Thoracic aorta (tissue), 2 donors: ENCODE results near the gene FGF7. TPM values are rescaled to one million over a fixed set of nuclear protein-coding genes. Genes with fewer than 3 reads are reported as not detected.
A peak's percentile ranks its signal among the peaks of the same experiment; 100 is the strongest.

Experiments used
- ATAC-seq: fragments of 150-250 bp; one replicate; pipeline ENCODE4 v1.8.0; 2017; ENCODE audit warnings: low read depth; ENCODE audit not compliant: insufficient number of reproducible peaks, low FRiP score
- DNase-seq: peaks from one replicate; pipeline ENCODE4 v3.0.0-alpha.2; 2020; ENCODE audit warnings: low spot score
- H3K27ac ChIP-seq, 2 donors: fragments of 200-600 bp; sonication (generic); 1 replicate in 1 of 2; 2 replicates in 1 of 2; pipeline ENCODE4 v1.5.1; 2016; ENCODE audit warnings: mild to moderate bottlenecking in 2 of 2, moderate library complexity in 2 of 2
- H3K27me3 ChIP-seq: fragments of 200-600 bp; sonication (generic); replicated peaks from 2 replicates; pipeline ENCODE4 v1.6.0; 2016; ENCODE audit warnings: mild to moderate bottlenecking; ENCODE audit not compliant: insufficient read depth
- H3K36me3 ChIP-seq: fragments of 200-600 bp; sonication (generic); one replicate; pipeline ENCODE4 v1.5.1; 2016
- H3K4me1 ChIP-seq, 2 donors: fragments of 200-600 bp; sonication (generic); 1 replicate in 1 of 2; 2 replicates in 1 of 2; pipeline versions ENCODE4 v1.5.1 to v1.6.0; 2016; ENCODE audit warnings: low read depth in 2 of 2, mild to moderate bottlenecking in 1 of 2; ENCODE audit not compliant: control insufficient read depth in 1 of 2
- H3K4me3 ChIP-seq: fragments of 200-600 bp; sonication (generic); 2 replicates; pipeline ENCODE4 v1.5.1; 2016; ENCODE audit warnings: mild to moderate bottlenecking
- H3K9me3 ChIP-seq: fragments of 200-600 bp; sonication (generic); 2 replicates; pipeline ENCODE4 v1.5.1; 2016
- total RNA-seq, 2 donors: library from RNA; depleted of rRNA; stranded (reverse); fragments of >200 nt; gene quantifications; one replicate each; pipeline versions ENCODE4 v1.1.0 to v1.2.3, GENCODE V29; 2016
- TF ChIP-seq, protein P1 (sequence below): fragments of 200-600 bp; sonication (generic); IDR thresholded peaks from one replicate; pipeline ENCODE4 v1.5.1; 2019; ENCODE audit warnings: antibody characterized with exemption

FGF7 gene, protein sequence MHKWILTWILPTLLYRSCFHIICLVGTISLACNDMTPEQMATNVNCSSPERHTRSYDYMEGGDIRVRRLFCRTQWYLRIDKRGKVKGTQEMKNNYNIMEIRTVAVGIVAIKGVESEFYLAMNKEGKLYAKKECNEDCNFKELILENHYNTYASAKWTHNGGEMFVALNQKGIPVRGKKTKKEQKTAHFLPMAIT
- total RNA-seq = 10 to 100 TPM; 12.7 to 63.6 TPM

DNA sequence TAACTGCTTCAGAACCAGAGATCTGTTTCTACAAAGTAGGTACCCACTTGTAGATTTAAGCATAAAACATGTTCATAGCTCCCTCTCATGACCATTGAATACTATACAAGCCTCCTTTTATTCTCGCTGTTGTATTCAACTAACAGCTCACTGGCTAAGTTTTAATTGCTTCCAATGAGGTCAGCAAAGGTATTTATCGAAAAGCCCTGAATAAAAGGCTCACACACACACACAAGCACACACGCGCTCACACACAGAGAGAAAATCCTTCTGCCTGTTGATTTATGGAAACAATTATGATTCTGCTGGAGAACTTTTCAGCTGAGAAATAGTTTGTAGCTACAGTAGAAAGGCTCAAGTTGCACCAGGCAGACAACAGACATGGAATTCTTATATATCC, at the start of gene FGF7:
Gene FGF7, plus strand, starts transcription at position 222 of the 400 bp plus-strand sequence. CDS start 1,056 bp downstream, outside the sequence.
- Histone ChIP-seq H3K27me3 (no peaks in the 10 kb centered on the region), H3K27ac (no peak within 1 kb of the TSS), H3K4me3 (peak within 1 kb of the TSS; percentile 59), H3K36me3 (no peaks in the 10 kb centered on the region), H3K9me3 (no peaks in the 10 kb centered on the region), H3K4me1 (no peaks in the 10 kb centered on the region)
- ATAC-seq (no peak), DNase-seq (no peak)
- TF ChIP-seq, protein P1, sequence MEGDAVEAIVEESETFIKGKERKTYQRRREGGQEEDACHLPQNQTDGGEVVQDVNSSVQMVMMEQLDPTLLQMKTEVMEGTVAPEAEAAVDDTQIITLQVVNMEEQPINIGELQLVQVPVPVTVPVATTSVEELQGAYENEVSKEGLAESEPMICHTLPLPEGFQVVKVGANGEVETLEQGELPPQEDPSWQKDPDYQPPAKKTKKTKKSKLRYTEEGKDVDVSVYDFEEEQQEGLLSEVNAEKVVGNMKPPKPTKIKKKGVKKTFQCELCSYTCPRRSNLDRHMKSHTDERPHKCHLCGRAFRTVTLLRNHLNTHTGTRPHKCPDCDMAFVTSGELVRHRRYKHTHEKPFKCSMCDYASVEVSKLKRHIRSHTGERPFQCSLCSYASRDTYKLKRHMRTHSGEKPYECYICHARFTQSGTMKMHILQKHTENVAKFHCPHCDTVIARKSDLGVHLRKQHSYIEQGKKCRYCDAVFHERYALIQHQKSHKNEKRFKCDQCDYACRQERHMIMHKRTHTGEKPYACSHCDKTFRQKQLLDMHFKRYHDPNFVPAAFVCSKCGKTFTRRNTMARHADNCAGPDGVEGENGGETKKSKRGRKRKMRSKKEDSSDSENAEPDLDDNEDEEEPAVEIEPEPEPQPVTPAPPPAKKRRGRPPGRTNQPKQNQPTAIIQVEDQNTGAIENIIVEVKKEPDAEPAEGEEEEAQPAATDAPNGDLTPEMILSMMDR = no peak

DNA sequence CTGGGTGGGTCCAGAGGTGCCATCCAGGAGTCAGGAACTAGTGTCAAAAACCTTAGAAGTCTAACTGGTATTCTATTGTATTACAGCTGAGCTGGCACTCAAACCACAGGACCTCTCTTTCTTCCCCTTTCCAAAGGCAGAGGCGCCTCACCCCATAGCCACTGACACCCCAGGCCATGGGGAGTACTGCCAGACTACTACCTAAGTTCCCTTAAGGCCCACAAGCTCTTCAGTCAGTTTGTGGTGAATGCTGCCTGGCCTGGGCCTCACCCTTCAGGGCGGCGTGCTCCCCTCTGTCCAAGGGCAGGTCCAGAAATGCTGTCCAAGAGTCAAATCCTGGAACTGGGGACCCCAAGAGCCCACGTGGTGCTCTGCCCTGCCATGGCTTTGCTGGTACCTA, 43.0 kb upstream of the FGF7 start:
- Histone ChIP-seq H3K4me3 (no peak overlapping the region), H3K36me3 (peaks cover 2% of the 10 kb centered on the region), H3K4me1 (no peaks in the 10 kb centered on the region), H3K27ac (no peak overlapping the region), H3K9me3 (no peaks in the 10 kb centered on the region), H3K27me3 (no peaks in the 10 kb centered on the region)
- TF ChIP-seq, protein P1 = no peak
- no peak for DNase-seq
- ATAC-seq = no peak

DNA sequence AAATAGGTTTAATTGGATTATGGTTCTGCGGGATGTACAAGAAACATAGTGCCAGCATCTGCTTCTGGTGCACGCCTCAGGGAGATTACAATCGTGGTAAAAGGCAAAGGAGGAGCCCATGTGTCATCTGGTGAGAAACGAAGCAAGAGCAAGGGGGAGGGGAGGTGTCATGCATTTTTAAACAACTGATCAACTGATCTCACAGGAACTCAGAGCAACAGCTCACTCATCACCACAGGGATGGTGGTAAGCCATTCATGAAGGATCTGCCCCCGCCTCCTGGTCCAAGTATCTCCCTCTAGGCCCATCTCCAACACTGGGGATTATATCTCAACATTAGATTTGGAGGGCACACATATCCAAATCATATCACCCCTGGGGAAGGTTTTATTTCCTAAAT, 42.1 kb upstream of the FGF7 start:
- no peak for DNase-seq
- ATAC-seq = no peak
- H3K27ac ChIP-seq = no peak overlapping the region
- no peak overlapping the region for H3K4me3 ChIP-seq
- no peaks in the 10 kb centered on the region for H3K27me3 ChIP-seq
- no peaks in the 10 kb centered on the region for H3K9me3 ChIP-seq
- no peaks in the 10 kb centered on the region for H3K4me1 ChIP-seq
- H3K36me3 ChIP-seq = peaks cover 5% of the 10 kb centered on the region
- TF ChIP-seq, protein P1 = no peak

DNA sequence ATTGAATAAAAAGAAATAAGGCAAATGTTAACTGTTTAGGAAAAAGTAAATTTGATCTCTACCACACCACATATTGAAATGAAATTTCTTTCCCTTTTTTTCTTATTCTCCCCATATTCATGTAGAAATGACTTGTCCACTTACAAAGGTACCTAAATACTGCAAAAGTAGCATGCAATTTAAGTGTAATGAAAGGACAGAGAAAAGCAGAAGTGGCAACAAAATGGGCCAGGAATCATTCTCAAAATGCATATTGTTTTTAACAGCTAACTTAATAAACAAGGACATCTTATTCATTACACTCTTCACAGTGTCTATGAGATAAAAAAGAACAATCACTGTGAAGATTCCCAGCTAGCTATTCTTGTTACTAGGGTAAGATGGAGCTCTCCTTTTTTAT, 40.6 kb upstream of the FGF7 start:
- ATAC-seq (no peak), DNase-seq (no peak)
- TF ChIP-seq, protein P1 = no peak

DNA sequence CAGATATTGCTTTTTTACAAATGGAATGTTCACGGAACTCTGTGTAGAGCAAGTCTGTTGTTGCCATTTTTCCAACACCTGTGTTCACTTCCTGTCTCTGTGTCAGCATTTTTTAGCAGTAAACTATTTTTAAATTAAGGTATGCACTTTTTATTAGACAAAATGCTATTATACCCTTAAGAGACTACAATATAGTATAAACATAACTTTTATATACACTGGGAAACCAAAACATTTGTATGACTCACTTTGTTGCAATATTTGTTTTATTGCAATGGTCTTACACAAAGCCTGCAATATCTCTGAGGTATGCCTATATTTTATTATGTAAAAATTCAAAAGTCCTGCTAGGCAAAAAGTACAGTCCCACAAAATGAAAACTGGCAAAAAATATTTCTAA, 39.8 kb upstream of the FGF7 start:
- Histone ChIP-seq H3K27me3 (no peaks in the 10 kb centered on the region), H3K9me3 (no peaks in the 10 kb centered on the region), H3K27ac (no peak overlapping the region), H3K4me3 (no peak overlapping the region), H3K36me3 (peaks cover 5% of the 10 kb centered on the region), H3K4me1 (no peaks in the 10 kb centered on the region)
- DNase-seq (no peak), ATAC-seq (no peak)
- TF ChIP-seq, protein P1 = no peak

More for the DNA sequence above, 40.6 kb upstream of the FGF7 start:
- H3K27ac ChIP-seq = no peak overlapping the region
- H3K36me3 ChIP-seq = peaks cover 5% of the 10 kb centered on the region
- no peak overlapping the region for H3K4me3 ChIP-seq
- no peaks in the 10 kb centered on the region for H3K4me1 ChIP-seq
- no peaks in the 10 kb centered on the region for H3K9me3 ChIP-seq
- no peaks in the 10 kb centered on the region for H3K27me3 ChIP-seq
